Hypothalamus (tissue), 51 donors: ENCODE measurements around the gene SCG5.

Source experiments
- DNase-seq, 51 donors: peaks; one replicate each; lab custom pipeline; 2025; lab: John Stamatoyannopoulos, UW

Gene SCG5

DNA sequence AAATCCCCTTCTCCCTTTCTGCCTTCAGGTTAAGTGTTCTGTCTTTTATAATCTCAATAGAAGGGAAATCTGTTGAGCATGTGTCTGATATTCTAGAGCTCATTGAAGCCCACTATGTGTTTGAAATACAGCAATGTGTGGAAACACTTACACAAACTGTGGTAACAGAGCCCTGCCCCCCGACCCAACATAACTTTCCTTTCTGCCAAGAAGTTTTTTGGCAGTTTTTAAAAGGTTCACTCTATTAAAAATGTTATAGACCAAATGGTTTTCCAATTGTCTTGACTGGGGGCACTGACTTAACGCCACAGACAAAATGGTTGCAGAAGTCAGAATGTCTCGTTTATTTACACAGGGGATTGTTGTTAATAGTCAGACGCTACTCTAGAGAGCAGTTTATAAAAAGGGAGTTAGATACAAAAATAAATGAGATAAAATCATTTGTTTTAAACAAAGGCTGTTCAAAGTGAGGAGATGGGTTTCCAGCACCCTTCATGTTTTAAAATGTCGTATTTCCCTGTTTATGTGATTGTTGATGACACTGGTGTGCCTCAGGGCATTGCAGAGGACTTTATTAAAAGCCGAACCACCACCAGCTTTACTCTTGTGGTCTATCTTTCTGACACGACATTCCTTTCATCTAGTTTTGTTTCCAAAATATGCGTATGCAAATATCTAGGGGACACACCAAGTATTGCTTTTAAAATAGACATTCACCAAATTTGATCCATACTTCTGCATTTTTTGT, 49.6 kb downstream of the SCG5 start:
- no peak for DNase-seq

DNA sequence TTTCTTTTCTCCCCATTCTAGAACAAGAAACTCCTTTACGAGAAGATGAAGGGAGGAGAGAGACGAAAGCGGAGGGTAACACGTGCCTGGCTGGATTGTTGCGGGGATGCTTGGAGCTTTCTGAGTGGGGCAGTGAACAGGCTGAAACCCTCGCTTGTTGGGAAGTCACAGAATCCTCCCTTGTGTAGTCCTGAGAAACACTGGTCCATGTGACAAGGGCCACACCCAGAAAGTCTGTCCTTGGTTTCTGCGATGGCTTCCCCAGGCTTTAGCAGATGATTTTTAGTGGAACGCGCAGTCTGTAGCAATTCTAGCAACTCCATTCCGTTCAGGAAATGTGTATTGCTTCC, 50.2 kb downstream of the SCG5 start:
- DNase-seq = peak in 3 of 51 donors; percentile 18 to 26 (median 20)

DNA sequence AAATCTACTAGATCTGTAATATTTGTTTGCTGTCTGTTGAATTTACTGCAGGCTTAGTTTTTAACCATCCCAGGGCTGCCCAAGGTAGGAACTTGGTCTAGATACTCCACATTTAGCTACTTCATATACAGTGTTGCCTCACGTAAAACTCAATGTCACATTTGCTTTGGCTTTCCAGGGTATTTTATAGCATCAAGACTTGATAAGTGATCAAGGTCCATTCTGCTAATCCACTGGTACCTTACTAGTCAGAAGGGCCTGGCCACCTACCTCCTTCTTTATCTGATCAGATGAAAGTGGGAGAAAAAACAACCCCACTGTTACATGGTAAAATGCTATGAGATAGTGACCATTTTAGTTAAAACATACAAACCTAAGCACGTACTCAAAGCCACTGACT, 50.8 kb downstream of the SCG5 start:
- no peak for DNase-seq

DNA sequence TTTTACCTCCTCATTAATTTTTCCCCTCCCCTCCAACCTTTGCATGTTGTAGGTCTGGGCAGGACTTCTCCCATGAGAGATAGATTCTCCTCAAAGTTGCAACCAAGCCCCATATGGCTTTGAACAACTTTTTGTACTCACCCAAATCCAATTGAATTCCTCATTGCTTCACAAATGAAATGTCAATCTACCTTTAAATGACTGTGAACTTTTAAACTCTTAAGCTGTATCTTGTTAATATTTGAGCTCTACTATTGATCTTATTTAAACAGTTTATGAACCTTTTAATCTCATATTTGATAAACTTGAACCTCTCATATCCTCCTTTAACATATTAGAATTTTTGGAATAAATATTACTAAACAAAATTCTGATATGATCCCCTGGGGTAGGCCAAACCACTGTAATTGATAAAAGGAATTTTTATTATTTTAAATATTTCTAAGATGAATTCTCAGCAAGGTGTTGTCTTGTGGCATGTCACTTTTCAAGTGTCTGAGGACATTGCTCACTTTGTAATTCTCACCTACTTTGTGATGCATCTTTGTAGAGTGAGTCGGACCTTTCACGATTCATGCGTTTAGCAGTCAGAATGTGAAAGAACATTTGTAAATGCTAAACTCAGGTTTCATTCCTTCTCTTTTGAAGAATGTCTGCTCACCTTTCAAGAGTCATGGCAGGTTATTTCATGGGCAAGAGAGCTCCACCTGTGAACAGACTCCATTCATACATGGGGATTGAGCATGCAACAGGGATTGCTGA, 52.9 kb downstream of the SCG5 start:
- no peak for DNase-seq

DNA sequence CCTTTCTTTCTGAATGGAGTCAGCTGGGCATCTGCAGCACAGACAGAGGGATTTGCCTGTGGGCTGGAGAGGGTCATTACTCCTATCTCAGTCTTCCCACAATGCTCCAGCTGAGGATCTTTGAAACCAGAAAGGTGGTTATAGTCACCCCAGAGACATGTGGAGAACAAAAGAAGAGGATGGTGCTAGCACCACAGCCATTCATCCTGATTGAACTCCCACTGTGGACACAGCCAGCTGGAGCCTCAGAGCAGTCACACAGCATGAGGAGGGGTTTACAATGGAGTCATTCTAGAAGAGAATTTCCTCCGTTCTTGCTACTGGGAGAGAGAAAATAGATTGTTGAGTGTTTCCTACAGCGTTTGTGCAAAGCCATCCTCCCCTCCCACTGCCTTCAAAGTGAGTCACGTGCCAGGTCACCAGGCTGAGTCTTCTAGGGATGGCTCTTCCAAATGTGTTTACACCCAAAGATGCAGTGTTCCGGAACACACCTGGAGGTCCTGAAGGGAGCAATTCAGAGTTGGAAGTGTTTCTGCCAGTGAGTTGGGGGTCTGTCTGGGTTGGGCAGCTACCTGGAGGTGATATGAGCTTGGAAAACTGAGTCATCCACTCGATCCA, 57.4 kb downstream of the SCG5 start:
- no peak for DNase-seq

DNA sequence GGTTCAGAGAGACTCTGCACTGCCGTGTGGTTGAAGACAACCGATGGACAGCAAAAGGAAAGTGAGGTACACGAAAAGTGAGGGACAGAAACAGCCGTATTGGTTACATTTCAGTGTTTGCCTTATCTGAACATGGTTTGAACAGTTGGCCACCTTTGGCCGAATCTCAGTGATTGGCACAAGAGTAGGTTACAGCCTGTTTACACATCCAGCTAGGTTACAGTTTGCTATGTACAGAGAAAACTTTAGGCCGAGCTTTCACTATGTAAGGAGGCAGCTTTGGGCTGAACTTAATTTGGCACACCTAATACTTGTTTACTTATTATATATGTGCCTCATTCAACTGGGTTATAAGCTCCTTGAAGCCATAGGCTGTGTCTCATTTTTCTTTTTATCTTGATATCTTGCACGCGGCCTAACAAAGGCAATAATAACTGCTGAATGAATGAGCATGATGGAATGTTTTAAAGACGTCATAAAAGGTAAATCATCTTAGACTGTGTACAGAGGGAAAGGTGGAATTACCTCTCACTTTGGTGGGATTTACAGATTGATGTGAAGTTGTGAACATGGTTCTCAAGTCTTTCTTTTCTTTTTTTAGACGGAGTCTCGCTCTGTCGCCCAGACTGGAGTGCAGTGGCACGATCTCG, 59.1 kb downstream of the SCG5 start:
- DNase-seq = no peak

DNA sequence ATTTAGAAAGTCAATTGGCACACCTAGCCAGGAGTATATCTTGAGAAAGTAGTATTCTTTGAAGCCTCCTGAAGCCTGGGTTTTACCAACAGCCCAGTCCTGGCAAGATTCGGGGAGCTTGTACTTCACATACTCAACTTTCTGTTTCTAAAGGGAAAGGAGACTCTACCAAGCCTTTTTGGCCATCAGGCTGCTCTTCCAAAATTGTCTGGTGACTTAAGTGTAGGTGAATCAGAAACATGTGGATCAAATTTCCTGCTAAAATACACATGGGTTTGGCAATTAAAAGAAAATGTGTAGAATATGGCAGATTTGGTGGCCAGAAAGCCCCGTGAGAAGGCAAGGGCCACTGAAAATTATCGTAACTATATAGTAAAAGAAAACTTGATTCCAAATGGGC, 60.4 kb downstream of the SCG5 start:
- no peak for DNase-seq

DNA sequence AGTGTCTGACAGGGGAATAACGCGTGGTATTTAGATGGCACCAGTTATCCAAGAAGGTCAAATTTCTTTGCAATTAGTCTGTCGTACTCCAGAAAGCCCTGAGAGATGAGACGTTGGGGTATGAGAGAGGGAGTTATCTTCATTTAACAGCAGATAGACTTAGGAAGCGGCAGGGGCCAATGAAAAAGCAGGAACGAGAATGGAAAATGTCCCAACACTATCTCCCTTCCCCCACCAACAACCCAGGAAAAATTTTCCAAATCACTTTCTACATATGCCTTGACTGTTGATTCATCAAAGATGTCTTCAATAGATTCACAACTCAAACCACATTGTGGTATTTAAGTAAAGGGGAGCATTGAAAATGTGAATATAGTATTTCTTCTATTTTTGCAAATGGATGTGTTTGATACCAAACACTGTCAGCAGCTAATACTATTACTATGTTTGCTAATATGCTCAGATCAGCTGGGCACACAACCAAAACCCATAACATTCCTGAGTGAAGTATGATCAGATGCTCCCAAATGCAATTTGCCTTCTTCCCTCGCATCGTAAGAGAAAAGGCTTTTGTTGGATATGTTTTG, 63.0 kb downstream of the SCG5 start:
- DNase-seq = no peak

DNA sequence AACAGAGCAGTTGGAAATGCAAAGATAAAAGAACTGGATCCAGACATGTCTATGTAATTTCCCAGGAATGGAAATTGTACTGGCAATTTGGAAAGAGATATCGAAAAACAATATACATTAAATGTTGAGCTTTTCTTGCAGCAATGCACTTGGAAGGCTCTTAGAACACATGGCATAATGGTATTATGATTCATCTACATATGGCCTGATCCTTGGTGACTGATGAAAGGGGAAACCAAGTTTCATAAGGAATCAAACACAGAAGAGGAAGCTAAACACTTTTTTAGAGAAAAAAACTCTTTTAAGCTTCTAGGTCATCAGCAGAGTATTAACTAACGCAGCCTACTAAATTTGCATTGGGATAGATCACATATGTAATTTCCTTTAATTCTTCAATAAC, 63.9 kb downstream of the SCG5 start:
- DNase-seq = no peak

DNA sequence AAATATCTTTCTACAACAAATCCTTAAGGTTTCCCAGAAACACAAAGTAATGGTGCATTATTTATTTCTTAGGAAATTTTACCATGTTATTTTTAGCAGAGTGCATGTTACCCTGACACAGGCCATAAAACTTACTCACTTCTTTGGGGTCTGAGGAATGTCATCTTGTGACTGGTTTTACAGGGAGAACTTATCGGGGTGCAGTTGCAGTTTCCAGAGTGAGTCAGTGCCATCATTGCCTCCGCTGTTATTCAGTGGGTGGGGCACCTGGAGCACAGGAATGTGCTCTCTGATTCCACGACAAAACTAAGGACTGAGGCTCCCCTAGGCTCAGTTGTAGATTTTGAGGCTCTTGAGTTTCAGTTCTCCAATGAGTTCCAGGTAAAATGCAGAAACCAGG, 65.2 kb downstream of the SCG5 start:
- no peak for DNase-seq

DNA sequence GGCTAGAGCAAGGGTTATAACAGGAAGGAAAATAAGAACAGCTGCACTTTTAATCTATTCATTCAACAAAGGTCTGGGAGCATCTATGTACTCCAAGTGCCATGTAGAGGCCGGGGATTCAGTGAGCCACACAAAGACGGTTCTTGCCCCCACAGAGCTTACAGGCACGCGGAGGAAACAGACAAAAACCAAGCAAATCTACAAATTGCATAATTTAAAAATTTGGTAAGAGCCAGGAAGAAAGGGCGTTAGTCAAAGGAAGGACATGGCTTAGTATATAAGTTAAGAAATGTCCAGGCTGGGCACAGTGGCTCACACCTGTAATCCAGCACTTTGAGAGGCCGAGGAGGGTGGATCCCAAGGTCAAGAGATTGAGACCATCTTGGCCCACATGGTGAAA, 65.9 kb downstream of the SCG5 start:
- DNase-seq = no peak

DNA sequence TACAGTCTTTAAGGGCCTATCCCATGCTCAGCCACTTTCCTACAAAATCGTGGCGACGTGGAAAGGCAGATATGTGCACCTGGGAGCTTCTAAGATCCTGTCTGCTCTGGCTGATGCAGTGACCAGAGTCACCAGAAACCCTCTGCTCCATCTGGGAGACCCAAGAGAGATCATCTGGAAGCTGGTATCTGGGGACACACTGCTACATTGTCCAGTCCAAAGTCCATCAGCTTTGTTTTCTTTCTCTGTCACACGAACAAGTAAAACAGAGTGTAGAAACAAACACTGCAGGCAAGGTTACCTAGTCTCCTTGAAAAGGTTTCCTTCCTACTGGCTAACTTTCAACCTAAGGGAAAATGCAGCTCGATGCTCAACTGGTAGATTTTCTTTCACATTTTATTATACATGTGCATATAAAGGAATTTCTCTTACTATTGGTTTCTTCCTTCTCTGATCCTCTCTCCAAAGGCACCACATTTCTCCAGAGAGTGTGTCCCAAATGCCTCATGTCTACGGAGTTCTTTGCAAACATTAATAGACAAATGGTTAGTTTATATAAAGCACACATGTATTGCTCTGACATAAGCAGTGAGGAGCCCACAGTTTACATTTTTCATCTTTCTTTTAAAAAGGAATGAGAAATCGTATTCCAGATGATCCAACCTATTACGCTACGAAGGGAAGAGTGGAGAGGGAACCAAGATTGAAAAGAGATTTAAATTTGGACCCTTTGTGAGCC, 68.0 kb downstream of the SCG5 start:
- no peak for DNase-seq

DNA sequence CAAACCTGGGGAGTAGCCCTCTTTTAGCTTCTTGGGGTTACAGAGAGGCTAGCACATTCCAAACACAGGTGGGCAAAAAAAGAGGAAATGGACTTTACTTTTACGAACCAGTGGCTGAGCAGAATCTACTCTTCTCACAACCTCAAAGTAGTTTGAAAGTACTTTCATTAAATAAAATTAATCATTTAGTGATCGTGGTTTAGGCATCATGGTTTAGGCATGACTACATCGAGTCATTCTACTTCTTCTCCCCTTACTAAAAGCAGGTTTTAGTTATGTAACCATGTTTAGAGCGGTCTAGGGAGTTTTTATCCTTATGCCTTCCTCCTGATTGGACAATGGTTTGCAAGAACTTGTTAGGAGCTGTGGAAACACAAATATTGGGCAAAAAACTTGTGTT, 73.8 kb downstream of the SCG5 start:
- no peak for DNase-seq

DNA sequence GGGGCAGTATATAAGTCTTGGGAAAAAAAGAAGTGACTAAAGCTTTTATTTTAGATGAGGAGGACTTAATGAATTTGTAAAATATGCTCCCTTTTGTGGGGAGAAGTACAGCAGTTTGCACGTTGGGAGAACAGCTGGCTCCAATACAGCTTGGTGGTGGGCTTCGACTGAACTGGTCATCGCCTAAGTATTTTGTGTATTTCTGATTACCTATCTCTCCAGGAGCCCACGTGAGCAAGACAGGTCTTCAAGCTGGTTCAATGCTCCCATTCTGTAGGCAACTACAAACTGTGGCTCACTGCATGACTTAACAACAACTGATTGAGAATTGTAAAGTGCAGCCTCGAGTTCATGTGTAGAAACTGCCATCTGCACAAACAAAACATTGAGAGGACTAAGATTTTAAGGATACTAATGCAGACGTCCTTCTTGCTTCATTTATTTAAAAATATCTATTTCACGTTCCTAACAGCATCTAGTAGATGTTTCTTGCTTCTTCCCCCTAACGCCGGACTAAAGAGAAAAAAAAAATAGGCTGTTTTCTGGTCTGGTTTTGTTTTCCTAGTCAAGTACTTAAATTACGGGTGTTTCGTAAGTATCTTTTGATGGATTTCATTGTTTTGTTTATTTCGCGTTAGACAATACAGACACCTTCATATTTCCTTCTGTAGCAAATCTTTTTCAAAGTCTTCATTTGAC, 74.9 kb downstream of the SCG5 start:
- no peak for DNase-seq

DNA sequence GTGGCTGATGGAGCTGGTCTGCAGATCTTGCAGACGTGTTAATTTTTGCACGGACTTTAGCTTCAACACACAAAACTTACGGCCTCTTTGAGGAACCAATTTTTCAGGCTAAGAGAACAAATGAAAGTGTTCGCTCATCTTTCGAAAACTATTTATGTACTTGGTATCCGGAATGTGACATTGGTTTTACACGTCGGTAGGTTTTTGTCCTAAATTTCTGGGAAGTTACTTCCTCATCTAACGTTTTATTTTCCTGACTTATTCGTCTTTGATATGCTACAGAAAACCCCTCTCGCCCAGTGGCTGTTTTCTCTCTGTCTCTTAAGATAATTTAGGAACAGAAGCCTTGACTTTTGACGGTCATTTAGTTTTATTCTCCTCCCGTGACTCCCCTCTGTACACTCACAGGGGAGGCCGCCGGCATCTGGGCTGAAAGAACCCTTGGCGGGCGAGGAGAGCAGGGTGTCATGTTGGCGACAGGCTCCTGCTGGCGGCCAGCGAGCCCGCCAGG, 75.5 kb downstream of the SCG5 start:
- peak in 2 of 51 donors; percentile 30 to 31 for DNase-seq

DNA sequence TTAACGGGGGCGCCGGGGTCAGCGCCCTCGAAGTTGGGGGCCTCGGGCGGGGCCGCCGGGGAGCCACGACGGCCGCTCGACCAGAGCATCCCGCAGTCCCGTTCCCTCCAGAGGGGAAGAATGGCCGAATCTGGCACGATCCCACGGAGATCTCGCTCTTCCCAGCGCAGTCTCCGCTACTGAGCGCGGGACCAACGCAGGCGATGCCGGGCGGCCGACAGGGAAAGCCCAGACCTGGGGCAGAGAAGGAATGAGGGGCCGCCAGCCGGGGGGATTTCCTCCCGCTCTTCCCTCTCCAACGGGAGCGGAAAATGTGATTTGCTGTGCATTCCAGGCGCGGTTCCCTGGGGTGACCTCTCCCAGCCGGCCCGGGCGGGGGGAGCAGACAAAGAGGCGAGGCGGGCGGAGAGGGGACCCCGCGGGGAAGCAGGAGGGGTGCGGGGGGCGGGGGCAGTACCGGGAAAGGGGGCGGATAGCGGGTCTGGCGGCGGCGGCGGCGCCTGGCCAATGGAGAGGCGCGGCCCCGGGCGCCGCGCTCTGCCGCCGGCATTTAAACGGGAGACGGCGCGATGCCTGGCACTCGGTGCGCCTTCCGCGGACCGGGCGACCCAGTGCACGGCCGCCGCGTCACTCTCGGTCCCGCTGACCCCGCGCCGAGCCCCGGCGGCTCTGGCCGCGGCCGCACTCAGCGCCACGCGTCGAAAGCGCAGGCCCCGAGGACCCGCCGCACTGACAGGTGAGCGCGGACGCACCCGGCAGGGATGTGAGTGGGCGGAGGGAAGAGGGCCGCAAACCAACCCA, 76.1 kb downstream of the SCG5 start, which contains the start of gene GREM1:
Gene GREM1, plus strand, starts transcription at position 579 of the 801 bp plus-strand sequence. CDS start 12,687 bp downstream, outside the sequence.
- DNase-seq = peak in 21 of 51 donors; percentile 4 to 74 (median 28)

DNA sequence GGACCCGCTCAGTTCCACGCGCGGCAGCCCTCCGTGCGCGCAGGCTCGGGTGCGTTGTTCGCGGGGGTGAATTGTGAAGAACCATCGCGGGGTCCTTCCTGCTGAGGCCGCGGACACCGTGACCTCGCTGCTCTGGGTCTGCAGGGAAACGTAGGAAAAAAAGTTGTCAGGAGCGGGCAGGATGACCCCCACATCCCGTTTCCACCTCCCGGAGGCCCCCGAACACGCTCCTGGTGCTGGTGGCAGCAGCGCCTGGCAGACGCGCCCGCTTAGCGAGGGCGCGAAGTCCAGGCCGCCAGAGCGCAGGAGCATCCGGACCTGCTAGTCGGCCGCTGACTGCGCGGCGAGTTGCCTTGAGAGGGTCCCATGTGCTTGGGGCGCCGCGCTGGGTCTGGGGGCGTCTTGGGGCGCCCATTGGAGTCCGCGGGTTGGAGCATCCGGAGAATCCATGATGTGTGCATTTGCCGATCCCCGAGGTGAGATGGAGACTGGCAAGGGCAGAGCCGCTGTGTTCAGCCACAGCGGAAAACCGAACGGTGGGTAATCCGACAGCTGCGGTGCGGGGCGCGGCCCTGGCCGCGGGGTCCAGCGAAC, 76.8 kb downstream of the SCG5 start:
- peak in 3 of 51 donors; percentile 11 to 32 (median 27) for DNase-seq
